Muscle layer of colon (tissue), 2 donors: ENCODE results near the gene SYNC.
"Not testable (repeated sequence)": the region's sequence is repeated elsewhere in the genome, so short reads cannot be mapped to it uniquely, and the experiment has no call there.

ENCODE experiments used
- H3K27ac ChIP-seq: one replicate; pipeline ENCODE4 v1.7.0; 2013; ENCODE audit warnings: low read depth, mild to moderate bottlenecking, low read length, moderate library complexity
- H3K27me3 ChIP-seq, 2 donors: one replicate each; pipeline ENCODE4 v1.7.0; 2013; ENCODE audit warnings: low read length in 2 of 2, mild to moderate bottlenecking in 2 of 2; ENCODE audit not compliant: insufficient read depth in 2 of 2, control insufficient read depth in 1 of 2
- H3K36me3 ChIP-seq: one replicate; pipeline ENCODE4 v1.7.0; 2013; ENCODE audit warnings: mild to moderate bottlenecking, low read length; ENCODE audit not compliant: insufficient read depth
- H3K4me1 ChIP-seq: one replicate; pipeline ENCODE4 v1.7.0; 2013; ENCODE audit warnings: mild to moderate bottlenecking, low read length; ENCODE audit not compliant: insufficient read depth
- H3K4me3 ChIP-seq, 2 donors: one replicate each; pipeline ENCODE4 v1.7.0; 2013; ENCODE audit warnings: low read length in 2 of 2, low read depth in 1 of 2, mild to moderate bottlenecking in 1 of 2, moderate library complexity in 1 of 2
- H3K9ac ChIP-seq: one replicate; pipeline ENCODE4 v1.7.0; 2013; ENCODE audit warnings: low read length
- H3K9me3 ChIP-seq: one replicate; pipeline ENCODE4 v1.7.0; 2013; ENCODE audit warnings: mild to moderate bottlenecking, low read length
- donor health status: abdominal sarcoma.
- donor health status: Adenocarcinoma of cecum.

SYNC gene

DNA sequence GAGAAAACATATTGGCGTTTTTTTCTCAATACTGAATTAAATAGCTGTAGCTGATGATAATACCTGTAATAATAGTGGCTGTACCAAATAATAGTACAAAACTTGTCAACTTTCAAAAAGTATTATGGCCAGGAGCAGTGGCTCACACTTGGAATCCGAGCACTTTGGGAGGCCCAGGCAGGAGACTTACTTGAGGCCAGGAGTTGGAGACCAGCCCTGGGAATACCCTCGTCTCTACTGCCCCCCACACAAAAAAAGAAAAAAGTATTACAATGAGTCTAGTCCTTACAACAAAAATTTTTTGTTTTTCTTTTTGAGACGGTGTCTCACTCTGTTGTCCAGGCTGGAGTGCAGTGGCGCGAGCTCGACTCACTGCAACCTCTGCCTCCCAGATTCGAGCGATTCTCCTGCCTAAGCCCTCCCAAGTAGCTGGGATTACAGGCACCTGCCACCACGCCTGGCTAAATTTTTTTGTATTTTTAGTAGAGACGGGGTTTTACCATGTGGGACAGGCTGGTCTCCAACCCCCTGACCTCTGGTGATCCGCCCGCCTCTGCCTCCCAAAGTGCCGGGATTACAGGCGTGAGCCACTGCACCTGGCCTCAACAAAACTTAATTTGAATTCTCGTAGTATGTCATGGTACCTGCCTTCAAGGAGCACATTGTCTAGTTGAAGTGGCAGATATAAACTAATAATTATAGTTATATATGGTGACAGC lies 50.2 kb downstream of the SYNC start:
- no peak overlapping the region for H3K9ac ChIP-seq
- peaks cover 34% of the 10 kb centered on the region for H3K4me1 ChIP-seq
- H3K27ac ChIP-seq, result no peak overlapping the region

DNA sequence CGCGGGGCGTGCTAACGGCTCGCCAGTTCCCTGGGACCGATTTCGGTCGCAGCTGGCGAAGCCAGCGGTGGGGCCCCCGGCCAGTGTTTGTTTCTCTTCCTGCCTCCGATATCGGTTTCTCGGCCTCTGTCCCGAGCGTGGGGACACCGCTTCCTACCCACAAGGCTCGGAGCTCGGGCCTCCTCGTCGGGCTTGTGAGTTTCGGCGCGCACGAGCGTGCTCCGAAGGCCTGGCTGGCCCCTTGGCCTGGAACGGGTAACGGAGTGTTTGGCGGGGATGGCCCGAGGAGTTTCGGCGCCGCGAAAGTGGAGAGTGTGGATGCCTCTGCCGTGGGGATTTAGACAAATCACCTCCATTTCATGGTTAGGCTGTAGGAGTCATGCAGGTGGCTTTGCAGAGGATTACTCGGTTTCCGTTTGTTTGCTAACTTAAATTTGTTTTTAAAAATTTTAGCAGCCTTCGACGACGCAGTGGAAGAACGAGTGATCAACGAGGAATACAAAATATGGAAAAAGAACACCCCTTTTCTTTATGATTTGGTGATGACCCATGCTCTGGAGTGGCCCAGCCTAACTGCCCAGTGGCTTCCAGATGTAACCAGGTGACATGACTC lies 51.0 kb downstream of the SYNC start:
- H3K4me1 ChIP-seq, result peaks cover 34% of the 10 kb centered on the region
- H3K4me3 ChIP-seq, result peak overlapping the region; percentile 70 to 84
- H3K36me3 ChIP-seq, result peaks cover 14% of the 10 kb centered on the region
- no peaks in the 10 kb centered on the region for H3K27me3 ChIP-seq
- H3K9ac ChIP-seq, result peak overlapping the region; percentile 40
- H3K9me3 ChIP-seq, result no peaks in the 10 kb centered on the region
- peak overlapping the region; percentile 89 for H3K27ac ChIP-seq

More for the DNA sequence above, 50.2 kb downstream of the SYNC start:
- H3K27me3 ChIP-seq, result no peaks in the 10 kb centered on the region
- H3K4me3 ChIP-seq, result peak overlapping the region; percentile 70 to 84
- H3K36me3 ChIP-seq, result peaks cover 18% of the 10 kb centered on the region
- no peaks in the 10 kb centered on the region for H3K9me3 ChIP-seq

DNA sequence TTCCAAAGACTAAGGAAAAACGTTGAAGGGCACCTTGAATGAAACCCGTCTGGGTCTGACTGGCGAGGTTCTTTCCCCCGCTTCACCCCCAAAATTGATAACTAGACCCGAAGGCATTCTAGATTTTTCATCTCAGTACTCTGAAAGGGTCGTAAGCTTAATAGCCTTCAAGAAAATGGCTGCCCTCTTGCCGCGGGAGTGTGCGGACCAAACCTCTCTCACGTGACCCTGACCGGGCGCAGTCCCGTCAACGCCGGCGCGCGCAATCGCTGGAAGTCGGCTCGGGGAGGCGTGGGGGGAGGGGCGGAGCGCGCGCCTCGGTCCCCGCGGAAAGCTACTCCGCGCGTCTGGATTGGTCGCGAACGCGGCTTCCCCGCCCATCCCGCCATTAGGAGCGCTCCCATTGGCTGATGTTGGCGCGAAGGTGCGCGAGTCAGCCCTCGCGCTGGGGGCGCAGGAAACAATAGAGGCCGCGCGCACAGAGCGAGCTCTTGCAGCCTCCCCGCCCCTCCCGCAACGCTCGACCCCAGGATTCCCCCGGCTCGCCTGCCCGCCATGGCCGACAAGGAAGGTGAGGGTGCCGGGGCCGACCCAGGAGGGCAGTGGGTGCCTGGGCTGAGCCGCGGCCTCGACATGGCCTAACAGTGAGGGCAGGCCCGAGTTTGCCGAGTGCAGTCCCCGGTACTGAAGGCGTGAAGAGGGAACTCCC lies 51.7 kb downstream of the SYNC start, which contains the start of gene RBBP4:
Gene RBBP4, plus strand, starts transcription at position 457 of the 709 bp plus-strand sequence. Its CDS starts 99 bp downstream, at position 556.
- Histone ChIP-seq H3K9me3 (no peaks in the 10 kb centered on the region), H3K27me3 (no peaks in the 10 kb centered on the region), H3K36me3 (peaks cover 14% of the 10 kb centered on the region), H3K4me1 (peaks cover 34% of the 10 kb centered on the region), H3K9ac (peak within 1 kb of the TSS; percentile 76), H3K27ac (peak within 1 kb of the TSS; percentile 91), H3K4me3 (peak within 1 kb of the TSS; percentile 70 to 94)

GRCh38 chr1:32650248-32650751 lies 52.3 kb downstream of the SYNC start, which contains the start of gene ZBTB8OS:
TSS of gene ZBTB8OS (minus strand) at chr1:32650550. CDS start at chr1:32650529, 21 bp downstream.
- Histone ChIP-seq H3K27me3 (no peaks in the 10 kb centered on the region), H3K9me3 (no peaks in the 10 kb centered on the region), H3K4me1 (peaks cover 29% of the 10 kb centered on the region), H3K27ac (peak within 1 kb of the TSS; percentile 91), H3K4me3 (peak within 1 kb of the TSS; percentile 70 to 94), H3K36me3 (peaks cover 9% of the 10 kb centered on the region), H3K9ac (peak within 1 kb of the TSS; percentile 76)

GRCh38 chr1:32647308-32648134 lies 55.0 kb downstream of the SYNC start:
- no peak overlapping the region for H3K9ac ChIP-seq
- H3K4me3 ChIP-seq, result no peak overlapping the region
- no peak overlapping the region for H3K27ac ChIP-seq
- H3K36me3 ChIP-seq, result no peaks in the 10 kb centered on the region
- no peaks in the 10 kb centered on the region for H3K9me3 ChIP-seq
- peaks cover 16% of the 10 kb centered on the region for H3K4me1 ChIP-seq
- no peaks in the 10 kb centered on the region for H3K27me3 ChIP-seq

- no peak overlapping the region for H3K4me3 ChIP-seq
- H3K27me3 ChIP-seq, result no peaks in the 10 kb centered on the region
- no peaks in the 10 kb centered on the region for H3K36me3 ChIP-seq
- H3K9me3 ChIP-seq, result no peaks in the 10 kb centered on the region
- H3K4me1 ChIP-seq, result peaks cover 8% of the 10 kb centered on the region
- H3K27ac ChIP-seq, result no peak overlapping the region
- no peak overlapping the region for H3K9ac ChIP-seq
These were observed 58.1 kb downstream of the SYNC start for GRCh38 chr1:32644426-32644825.

DNA sequence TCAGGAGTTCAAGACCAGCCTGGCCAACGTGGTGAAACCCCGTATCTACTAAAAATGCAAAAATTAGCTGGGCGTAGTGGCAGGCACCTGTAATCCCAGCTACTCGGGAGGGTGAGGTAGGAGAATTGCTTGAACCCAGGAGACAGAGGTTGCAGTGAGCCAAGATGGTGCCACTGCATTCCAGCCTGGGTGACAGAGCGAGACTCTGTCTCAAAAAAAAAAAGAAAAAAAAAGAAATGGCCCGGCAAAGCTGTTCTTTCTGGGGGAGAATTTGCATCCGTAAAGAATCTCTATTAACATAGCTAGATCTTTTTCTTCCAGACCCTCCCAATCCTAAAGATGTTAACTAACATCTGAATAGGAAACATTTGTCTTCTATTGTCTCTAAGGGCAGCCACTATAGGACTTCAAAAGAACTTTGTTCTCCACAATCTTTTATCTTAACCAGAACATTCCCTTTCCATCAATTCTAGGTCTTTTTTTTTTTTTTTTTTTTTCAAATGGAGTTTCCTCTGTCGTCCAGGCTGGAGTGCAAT lies 60.2 kb downstream of the SYNC start:
- H3K4me1 ChIP-seq, H3K9ac ChIP-seq, H3K27me3 ChIP-seq: not testable (repeated sequence)

GRCh38 chr1:32639489-32640075 lies 63.0 kb downstream of the SYNC start:
- Histone ChIP-seq H3K36me3 (no peaks in the 10 kb centered on the region), H3K27ac (no peak overlapping the region), H3K4me3 (no peak overlapping the region), H3K4me1 (no peaks in the 10 kb centered on the region), H3K27me3 (no peaks in the 10 kb centered on the region), H3K9ac (no peak overlapping the region), H3K9me3 (no peaks in the 10 kb centered on the region)

More for the DNA sequence above, 60.2 kb downstream of the SYNC start:
- not testable (repeated sequence) for H3K9me3 ChIP-seq, H3K36me3 ChIP-seq, H3K27ac ChIP-seq, H3K4me3 ChIP-seq

DNA sequence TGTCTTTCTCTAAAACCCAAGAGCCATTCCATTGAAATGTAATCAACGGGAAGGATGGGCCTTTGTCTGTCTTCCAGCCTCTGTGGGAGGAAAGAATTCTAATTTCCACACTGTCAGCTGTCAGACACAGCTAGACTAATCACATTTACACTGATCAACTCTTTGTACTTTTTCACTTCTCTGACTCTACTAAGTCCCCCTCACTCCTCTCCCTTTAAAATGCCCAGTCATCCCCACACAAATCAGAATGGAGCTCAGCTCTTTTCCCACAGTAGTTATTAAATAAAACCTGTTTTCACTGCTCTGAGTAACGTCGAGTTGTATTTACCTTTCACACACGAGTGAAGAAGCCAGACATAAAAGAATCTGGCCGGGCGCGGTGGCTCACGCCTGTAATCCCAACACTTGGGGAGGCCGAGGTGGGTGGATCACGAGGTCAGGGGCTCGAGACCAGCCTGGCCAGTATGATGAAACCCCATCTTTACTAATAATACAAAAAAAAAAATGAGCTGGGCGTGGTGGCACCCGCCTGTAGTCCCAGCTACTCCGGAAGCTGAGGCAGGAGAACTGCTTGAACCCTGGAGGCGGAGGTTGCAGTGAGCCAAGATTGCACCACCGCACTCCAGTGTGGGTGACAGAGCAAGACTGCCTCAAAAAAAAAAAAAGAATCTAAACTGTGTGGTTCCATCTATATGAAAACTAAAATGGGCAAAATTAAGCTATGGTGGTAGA lies 65.5 kb downstream of the SYNC start:
- H3K27me3 ChIP-seq, result no peaks in the 10 kb centered on the region
- H3K9me3 ChIP-seq, result no peaks in the 10 kb centered on the region
- no peaks in the 10 kb centered on the region for H3K4me1 ChIP-seq
- H3K4me3 ChIP-seq, result no peak overlapping the region
- no peak overlapping the region for H3K9ac ChIP-seq
- H3K27ac ChIP-seq, result no peak overlapping the region
- peaks cover 15% of the 10 kb centered on the region for H3K36me3 ChIP-seq
